ENCODE measurements around the gene MARK2.

MARK2 gene

GRCh38 chr11:63795066-63795465 is 43.8 kb upstream of the MARK2 start:
- TF ChIP-seq GLIS3 (CRISPR knock-in tag; IDR thresholded peaks at IDR 0.05) (no peak), PPARA (CRISPR knock-in tag; IDR thresholded peaks at IDR 0.05; ENCODE audit: borderline replicate concordance) (no peak), BACH2 (CRISPR knock-in tag; IDR thresholded peaks at IDR 0.05; ENCODE audit: borderline replicate concordance) (no peak), ARNTL (CRISPR knock-in tag; IDR thresholded peaks at IDR 0.05; ENCODE audit: borderline replicate concordance, low read depth) (no peak), TCF4 (CRISPR knock-in tag; IDR thresholded peaks at IDR 0.05; ENCODE audit: borderline replicate concordance) (no peak), ZNF565 (CRISPR knock-in tag; conservative IDR thresholded peaks at IDR 0.05; ENCODE audit: low read depth) (no peak), TOX (CRISPR knock-in tag; IDR thresholded peaks at IDR 0.05; ENCODE audit: borderline replicate concordance) (no peak), SNAI2 (CRISPR knock-in tag; IDR thresholded peaks at IDR 0.05) (no peak)
- no peak for ATAC-seq

- ATAC-seq: no peak
- TF ChIP-seq PATZ1 (CRISPR knock-in tag; IDR thresholded peaks at IDR 0.05; ENCODE audit: borderline replicate concordance): no peak
- no peak for TF ChIP-seq TCF4 (CRISPR knock-in tag; IDR thresholded peaks at IDR 0.05; ENCODE audit: borderline replicate concordance)
- TF ChIP-seq PPARA (CRISPR knock-in tag; IDR thresholded peaks at IDR 0.05; ENCODE audit: borderline replicate concordance): no peak
- no peak for TF ChIP-seq ESRRG (CRISPR knock-in tag; IDR thresholded peaks at IDR 0.05)
- no peak for TF ChIP-seq CSRNP3 (CRISPR knock-in tag; IDR thresholded peaks at IDR 0.05)
- no peak for TF ChIP-seq ARNTL (CRISPR knock-in tag; IDR thresholded peaks at IDR 0.05; ENCODE audit: borderline replicate concordance, low read depth)
- TF ChIP-seq ISL1 (CRISPR knock-in tag; IDR thresholded peaks at IDR 0.05): no peak
- no peak for TF ChIP-seq CSDC2 (CRISPR knock-in tag; IDR thresholded peaks at IDR 0.05)
- TF ChIP-seq, protein P1, sequence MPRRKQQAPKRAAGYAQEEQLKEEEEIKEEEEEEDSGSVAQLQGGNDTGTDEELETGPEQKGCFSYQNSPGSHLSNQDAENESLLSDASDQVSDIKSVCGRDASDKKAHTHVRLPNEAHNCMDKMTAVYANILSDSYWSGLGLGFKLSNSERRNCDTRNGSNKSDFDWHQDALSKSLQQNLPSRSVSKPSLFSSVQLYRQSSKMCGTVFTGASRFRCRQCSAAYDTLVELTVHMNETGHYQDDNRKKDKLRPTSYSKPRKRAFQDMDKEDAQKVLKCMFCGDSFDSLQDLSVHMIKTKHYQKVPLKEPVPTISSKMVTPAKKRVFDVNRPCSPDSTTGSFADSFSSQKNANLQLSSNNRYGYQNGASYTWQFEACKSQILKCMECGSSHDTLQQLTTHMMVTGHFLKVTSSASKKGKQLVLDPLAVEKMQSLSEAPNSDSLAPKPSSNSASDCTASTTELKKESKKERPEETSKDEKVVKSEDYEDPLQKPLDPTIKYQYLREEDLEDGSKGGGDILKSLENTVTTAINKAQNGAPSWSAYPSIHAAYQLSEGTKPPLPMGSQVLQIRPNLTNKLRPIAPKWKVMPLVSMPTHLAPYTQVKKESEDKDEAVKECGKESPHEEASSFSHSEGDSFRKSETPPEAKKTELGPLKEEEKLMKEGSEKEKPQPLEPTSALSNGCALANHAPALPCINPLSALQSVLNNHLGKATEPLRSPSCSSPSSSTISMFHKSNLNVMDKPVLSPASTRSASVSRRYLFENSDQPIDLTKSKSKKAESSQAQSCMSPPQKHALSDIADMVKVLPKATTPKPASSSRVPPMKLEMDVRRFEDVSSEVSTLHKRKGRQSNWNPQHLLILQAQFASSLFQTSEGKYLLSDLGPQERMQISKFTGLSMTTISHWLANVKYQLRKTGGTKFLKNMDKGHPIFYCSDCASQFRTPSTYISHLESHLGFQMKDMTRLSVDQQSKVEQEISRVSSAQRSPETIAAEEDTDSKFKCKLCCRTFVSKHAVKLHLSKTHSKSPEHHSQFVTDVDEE (CRISPR knock-in tag; IDR thresholded peaks at IDR 0.05): no peak
- TF ChIP-seq, protein P2, sequence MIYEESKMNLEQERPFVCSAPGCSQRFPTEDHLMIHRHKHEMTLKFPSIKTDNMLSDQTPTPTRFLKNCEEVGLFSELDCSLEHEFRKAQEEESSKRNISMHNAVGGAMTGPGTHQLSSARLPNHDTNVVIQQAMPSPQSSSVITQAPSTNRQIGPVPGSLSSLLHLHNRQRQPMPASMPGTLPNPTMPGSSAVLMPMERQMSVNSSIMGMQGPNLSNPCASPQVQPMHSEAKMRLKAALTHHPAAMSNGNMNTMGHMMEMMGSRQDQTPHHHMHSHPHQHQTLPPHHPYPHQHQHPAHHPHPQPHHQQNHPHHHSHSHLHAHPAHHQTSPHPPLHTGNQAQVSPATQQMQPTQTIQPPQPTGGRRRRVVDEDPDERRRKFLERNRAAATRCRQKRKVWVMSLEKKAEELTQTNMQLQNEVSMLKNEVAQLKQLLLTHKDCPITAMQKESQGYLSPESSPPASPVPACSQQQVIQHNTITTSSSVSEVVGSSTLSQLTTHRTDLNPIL (CRISPR knock-in tag; IDR thresholded peaks at IDR 0.05; ENCODE audit: low read depth): no peak
- TF ChIP-seq ZFP3 (CRISPR knock-in tag; IDR thresholded peaks at IDR 0.05): no peak
- no peak for TF ChIP-seq TOX (CRISPR knock-in tag; IDR thresholded peaks at IDR 0.05; ENCODE audit: borderline replicate concordance)
- TF ChIP-seq POU6F1 (CRISPR knock-in tag; IDR thresholded peaks at IDR 0.05; ENCODE audit: borderline replicate concordance, low read depth): no peak
- TF ChIP-seq RARB (CRISPR knock-in tag; IDR thresholded peaks at IDR 0.05): no peak
- no peak for TF ChIP-seq GLIS3 (CRISPR knock-in tag; IDR thresholded peaks at IDR 0.05)
- TF ChIP-seq ZNF565 (CRISPR knock-in tag; conservative IDR thresholded peaks at IDR 0.05; ENCODE audit: low read depth): no peak
- no peak for TF ChIP-seq OSR1 (CRISPR knock-in tag; IDR thresholded peaks at IDR 0.05)
- TF ChIP-seq ZNF70 (CRISPR knock-in tag; IDR thresholded peaks at IDR 0.05): no peak
Observed at GRCh38 chr11:63800921-63801320, 38.0 kb upstream of the MARK2 start.

DNA sequence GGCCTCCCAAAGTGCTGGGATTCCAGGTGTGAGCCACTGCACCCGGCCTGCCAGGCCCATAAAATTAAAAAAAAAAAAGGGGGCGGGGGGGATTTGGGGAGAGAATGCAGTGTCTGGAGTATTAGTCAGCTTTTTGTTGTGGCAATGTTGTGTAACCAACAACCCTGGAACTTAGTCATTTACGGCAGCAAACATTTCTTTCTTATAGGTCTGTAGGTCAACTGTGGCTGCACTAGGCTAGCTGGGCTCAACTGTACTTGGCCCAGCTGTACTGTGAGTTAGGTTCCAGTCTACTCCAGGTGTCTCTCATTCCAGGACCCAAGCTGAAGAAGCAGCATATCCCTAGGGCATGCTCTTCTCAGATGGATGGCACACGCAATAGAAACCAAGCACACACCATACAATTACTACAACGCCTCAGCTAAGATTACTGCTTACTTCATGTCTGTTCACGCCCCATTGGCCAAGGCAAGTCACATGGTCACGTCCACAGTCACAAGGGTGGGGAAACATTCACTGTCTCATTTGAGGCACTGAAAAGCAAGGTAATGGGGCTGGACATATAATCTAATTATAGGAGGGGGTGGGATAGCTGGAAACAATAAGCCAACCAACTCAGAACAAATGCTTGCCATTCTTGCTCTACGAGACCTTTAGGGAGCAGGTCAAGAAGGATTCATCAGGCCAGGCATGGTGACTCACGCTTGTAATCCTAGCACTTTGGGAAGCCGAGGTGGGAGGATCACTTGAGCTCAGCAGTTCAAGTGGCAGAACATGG is 36.1 kb upstream of the MARK2 start:
- TF ChIP-seq ZNF70 (CRISPR knock-in tag; IDR thresholded peaks at IDR 0.05) (no peak), ESRRG (CRISPR knock-in tag; IDR thresholded peaks at IDR 0.05) (no peak), SNAI2 (CRISPR knock-in tag; IDR thresholded peaks at IDR 0.05) (no peak), ZFP30 (CRISPR knock-in tag; IDR thresholded peaks at IDR 0.05) (no peak), BACH2 (CRISPR knock-in tag; IDR thresholded peaks at IDR 0.05; ENCODE audit: borderline replicate concordance) (no peak), PATZ1 (CRISPR knock-in tag; IDR thresholded peaks at IDR 0.05; ENCODE audit: borderline replicate concordance) (no peak), RARB (CRISPR knock-in tag; IDR thresholded peaks at IDR 0.05) (no peak)
- TF ChIP-seq, protein P1 (CRISPR knock-in tag; IDR thresholded peaks at IDR 0.05): no peak
- peak; percentile 48 for ATAC-seq
